GM19023 (cell line): ENCODE measurements around the gene LDHA.
A peak's percentile ranks its signal among the peaks of the same experiment; 100 is the strongest.
"Not testable (repeated sequence)": the region's sequence is repeated elsewhere in the genome, so short reads cannot be mapped to it uniquely, and the experiment has no call there.

Source experiments
- ATAC-seq: cut with Tn5 transposase; IDR thresholded peaks from one replicate; pipeline ENCODE4 v1.9.1; 2021; ENCODE audit warnings: mild to moderate bottlenecking, moderate library complexity; ENCODE audit not compliant: unreplicated experiment

Gene LDHA

DNA sequence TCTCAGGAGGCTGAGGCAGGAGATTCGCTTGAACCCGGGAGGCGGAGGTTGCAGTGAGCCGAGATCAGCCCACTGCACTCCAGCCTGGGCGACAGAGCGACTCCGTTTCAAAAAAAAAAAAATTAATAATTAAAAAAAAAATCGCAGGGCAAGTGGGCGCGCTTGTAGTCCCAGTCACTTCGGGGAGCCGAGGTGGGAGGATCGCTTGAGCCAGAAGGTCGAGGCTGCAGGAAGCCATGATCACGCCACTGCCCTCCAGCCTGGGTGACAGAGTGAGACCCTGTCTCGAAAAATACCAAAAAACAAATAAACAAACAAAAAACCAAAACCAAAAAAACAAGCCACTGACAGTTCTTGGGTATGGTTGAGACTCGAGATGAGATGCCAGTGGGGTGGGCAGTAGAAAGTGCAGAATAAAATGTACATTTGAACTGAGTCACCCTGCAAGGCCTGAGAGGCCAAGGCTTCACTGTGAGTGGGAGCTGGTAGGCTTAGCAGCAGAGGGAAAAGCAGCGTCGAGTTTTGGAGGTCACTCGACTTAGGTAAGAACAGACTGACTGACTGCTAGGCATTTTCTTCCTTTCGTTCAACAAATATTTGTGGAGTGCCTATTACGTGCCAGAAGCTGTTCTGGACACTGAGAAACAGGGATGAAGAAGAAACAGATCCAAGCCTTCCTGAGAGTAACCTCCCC is 635 bp upstream of the LDHA start:
- no peak for ATAC-seq

DNA sequence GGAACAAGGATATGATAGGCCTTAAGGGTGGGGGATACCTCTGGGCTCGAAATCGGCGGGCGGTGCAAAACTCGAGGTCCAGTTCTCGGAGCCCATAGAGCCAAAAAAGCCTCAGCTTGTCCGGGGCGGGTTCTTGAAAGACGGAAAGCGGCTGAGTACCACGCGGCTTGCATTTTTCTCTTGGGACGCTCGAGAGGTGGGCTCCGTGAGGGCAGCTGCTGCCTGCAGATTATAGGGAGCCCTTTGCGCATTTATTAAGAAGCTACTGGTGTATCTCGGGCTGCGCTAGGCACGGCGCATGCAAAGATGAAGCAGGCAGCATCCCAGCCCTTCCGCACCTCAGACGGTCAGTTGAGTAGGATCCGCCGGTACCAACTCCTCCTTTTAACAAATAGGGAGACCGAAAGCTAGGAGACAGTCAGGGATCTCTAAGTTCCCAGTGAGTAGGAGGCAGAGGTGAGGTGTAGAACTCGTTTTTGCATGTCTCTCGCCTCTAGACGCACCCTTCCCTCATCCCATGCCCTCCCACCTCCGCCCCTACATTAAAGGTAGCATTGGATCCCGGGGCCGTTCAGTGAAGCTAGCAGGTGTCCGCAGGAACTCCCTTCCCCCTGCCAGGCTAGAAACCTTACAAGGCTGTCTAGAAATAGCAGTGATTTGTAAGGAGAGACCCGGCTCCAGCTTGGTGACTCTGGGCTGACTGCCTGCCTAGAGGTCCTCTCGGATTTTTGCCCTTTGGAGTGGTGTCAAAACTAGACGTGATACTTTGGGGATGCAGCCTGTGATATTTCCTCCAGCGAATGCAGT is 768 bp downstream of the LDHA start:
- no peak for ATAC-seq

DNA sequence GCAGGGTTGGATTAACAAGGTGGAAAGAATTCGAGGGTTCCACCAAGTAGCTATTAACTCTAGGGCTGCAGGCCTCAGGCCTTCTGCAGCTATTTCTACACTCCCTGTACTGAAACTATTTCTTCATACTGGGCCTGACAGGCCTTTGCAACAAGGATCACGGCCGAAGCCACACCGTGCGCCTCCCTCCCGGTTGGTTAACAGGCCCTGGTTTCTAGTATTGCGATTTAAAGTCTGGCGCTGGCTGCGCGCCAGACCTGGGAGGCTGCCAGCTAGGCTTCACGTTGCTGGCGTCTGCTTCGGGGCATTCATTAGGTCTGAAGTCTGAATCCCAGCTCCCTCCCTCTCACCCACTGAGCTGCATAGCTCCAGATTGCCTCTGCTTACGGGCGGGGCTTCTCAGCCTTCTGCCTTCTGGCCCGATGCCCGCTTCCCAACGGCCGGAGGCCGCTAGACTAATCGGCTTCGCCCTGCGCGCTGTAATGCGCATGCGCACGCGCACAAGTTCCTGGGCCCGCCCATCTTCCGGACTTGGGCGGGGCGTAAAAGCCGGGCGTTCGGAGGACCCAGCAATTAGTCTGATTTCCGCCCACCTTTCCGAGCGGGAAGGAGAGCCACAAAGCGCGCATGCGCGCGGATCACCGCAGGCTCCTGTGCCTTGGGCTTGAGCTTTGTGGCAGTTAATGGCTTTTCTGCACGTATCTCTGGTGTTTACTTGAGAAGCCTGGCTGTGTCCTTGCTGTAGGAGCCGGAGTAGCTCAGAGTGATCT is 1.6 kb downstream of the LDHA start:
- ATAC-seq = peak; percentile 58

DNA sequence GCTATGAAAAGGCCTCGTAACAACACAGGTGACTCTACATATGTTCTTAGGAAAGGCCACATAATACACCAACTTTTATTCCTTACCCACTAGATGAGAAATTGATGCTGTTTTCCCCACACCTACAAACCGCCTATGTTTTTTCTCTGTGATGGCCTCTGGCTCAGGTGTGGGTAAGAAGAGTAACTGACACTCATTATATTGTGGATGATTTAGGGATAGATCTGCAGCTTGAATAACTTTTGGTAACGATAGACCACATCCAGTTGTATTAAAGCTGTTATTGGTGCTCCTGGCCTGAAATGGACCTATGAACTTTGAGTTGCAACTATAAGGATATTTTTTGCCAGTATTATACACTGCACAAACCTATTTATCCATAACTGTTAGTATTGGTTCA is 3.6 kb downstream of the LDHA start:
- ATAC-seq = no peak

DNA sequence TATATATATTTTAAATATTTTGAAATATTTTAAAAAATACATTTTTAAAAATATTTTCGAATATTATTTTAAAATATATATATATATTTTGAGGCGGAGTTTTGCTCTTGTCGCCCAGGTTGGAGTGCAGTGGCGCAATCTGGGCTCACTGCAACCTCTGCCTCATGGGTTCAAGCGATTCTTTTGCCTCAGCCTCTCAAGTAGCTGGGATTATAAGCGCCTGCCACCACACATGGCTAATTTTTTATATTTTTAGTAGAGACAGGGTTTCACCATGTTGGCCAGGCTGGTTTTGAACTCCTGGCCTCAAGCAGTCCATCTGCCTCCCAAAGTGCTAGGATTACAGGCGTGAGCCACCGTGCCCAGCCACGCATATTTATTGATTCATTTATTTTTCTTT is 6.7 kb downstream of the LDHA start:
- not testable (repeated sequence) for ATAC-seq

DNA sequence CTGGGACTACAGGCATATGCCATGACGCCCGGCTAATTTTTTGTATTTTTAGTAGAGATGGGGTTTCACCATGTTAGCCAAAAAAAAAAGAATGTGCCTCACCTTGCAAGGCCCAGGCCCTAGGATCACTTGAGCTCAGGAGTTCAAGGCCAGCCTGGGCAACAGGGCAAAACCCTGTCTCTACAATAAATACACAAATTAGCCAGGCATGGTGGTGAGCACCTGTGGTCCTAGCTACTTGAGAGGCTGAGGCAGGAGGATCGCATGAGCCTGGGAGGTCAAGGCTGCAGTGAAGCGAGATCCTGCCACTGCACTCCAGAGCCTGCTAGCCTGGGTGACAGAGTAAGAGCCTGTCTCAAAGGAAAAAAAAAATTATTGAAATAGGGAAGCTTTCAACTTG is 9.7 kb downstream of the LDHA start:
- ATAC-seq = no peak

DNA sequence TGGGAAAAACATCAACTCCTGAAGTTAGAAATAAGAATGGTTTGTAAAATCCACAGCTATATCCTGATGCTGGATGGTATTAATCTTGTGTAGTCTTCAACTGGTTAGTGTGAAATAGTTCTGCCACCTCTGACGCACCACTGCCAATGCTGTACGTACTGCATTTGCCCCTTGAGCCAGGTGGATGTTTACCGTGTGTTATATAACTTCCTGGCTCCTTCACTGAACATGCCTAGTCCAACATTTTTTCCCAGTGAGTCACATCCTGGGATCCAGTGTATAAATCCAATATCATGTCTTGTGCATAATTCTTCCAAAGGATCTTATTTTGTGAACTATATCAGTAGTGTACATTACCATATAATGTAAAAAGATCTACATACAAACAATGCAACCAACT is 13.0 kb downstream of the LDHA start:
- ATAC-seq = not testable (repeated sequence)

DNA sequence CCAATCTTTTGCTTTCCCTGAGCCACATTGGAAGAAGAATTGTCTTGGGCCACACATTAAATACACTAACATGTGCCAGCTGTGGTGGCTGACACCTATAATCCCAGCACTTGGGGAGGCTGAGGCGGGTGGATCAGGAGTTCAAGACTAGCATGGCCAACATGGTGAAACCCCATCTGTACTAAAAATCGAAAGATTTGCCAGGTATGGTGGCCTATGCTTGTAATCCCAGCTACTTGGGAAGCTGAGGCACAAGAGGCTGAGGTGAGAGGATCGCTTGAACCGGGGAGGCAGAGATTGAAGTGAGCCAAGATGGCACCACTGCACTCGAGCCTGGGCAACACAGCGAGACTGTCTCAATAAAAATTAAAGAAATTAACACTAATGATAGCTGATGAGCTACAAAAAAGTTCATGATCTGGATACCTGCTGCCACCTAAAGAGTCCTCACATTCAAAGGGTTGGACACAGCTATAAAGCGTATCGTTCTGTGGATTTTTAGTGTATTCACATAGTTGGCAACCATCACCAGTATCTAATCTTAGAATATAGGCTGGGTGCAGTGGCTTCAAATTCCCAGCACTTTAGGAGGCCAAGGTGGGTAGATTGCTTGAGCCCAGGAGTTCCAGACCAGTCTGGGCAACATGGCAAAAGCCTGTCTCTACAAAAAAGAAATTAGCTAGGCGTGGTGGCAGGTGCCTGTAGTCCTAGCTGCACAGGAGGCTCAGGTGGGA is 14.4 kb downstream of the LDHA start:
- no peak for ATAC-seq

DNA sequence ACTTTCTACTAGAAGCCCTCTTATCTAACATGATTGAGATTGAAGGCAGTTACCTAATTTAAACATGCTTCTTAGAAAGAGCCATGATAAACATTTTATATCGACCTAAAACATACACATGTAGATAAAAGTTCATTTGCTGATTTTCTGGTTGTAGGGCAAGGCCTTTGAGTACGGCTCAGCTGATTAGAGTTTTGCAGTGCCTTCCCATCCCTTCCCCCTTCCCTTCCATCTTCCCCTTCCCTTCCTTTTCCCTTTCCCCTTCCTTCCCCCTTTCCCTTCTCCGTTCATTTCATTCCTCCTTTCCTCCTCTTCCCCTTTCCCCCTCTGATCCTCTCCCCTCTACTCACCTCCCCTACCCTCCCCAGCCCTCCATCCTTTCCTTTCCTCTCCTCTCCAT is 22.1 kb downstream of the LDHA start:
- no peak for ATAC-seq

DNA sequence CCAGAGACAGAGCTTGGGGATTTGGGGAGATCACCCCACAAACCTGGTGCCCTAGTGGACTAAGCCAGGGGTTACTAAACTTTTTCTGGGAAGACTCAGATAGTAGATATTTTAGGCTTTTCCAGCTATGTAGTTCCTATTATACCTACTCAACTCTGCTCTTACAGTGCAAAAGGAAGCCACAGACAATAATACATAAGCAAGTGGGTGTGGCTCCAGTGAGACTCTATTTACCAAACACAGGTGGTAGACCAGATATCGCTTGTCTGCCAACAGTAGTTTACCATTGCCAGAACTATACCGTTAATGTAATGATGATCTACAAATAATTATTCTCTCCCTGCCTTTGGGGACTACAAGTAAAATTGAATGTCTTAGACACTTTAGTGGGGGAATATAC is 24.7 kb downstream of the LDHA start:
- no peak for ATAC-seq

DNA sequence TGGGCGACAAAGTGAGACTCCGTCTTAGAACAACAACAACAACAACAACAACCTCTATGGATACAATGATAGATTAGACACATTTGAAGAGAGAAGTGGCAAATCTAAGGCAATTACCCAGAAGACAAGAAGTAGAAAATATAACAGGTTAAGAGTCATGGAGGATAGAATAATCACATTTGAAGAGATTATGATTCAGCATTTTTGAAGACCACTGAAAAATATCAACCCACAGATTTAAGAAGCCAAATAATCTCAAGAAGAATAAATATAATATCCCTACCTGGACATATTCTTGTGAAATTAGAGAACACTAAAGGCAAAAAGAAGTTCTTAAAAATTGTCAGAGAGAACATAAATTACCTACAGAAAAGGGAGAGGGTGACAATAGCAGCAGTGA is 25.7 kb downstream of the LDHA start:
- ATAC-seq = no peak

DNA sequence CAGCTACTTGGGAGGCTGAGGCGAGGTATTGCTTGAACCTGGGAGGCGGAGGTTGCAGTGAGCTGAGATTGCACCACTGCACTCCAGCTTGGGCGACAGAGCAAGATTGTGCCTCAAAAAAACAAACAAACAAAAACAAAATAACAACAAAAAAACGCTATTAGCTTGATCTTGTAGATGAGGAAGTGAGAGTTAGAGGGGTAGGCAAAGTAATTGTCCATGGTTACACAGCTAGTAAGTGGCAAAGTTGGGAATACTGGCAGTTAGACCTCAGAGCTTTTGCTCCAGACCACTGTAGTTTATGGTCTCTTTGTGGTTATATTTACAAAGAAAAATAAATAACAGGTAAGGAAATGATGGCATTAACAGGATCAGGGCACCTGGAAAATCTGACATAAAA is 32.9 kb downstream of the LDHA start:
- ATAC-seq = no peak

DNA sequence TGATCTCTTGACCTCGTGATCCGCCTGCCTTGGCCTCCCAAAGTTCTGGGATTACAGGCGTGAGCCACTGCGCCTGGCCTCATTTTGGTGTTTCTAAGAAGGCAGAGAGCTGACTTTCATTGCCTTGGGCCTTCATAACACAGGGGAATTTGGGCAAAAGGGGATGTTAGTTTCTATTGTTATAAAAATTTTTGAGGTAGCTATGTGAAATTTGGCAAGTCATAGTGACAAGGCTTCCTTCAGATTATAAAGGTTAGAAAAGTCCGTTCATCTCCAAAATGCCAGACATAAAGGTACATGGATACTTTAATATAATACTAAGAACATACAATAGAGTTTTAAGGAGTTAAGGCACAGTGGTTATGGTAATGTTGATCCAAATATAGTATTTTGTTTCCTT is 35.0 kb downstream of the LDHA start:
- no peak for ATAC-seq

DNA sequence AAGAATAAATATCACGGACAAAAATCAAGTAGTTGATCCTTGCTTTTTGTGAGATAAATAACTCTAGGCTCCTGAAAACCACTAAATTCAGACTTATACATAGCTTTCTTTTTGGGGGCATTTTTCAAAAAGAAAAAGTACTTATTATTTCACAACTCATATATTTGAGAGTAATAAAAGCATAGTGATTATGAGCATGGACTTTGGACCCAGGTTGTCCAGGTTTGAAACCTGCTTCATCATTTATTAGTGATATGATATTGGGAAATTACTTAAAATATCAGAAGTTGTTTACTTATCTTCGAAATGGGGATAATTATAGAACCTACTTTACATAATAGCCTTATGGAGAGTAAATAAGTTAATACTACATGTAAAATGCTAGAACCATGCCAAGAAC is 44.3 kb downstream of the LDHA start:
- no peak for ATAC-seq

DNA sequence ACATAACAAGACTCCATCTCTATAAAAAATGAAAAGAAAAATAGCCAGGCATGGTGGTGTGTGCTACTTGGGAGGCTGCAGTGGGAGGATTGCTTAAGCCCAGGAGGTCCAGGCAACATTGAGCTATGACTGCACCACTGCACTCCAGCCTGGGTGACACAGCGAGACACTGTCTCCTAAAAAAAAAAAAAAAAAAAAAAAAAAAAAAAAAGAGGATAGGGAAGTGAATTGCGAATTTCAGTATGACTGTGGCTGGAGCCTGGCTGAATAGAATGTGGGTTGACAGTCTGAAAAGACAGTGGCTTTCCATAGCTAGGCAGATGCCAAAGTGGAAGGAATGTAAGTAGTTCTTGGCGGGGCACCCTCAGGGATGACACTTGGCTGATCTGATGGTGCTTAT is 54.9 kb downstream of the LDHA start:
- ATAC-seq = no peak

DNA sequence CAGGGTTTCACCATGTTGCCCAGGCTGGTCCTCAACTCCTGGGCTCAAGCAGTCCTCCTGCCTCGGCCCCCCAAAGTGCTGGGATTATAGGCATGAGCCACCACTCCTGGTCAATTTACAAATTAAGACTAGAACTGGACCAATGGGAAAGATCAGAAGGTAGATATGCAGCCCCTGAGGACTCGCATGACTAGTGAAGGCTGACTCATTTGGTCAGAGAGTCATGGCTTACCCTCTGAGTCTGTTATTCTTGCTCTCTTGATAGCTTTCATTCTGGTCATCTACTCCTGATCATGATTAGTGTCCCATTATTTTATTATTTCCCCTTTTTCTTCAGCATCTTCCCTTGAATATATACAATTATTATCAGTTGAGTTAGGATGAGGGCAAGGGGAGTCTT is 58.6 kb downstream of the LDHA start:
- no peak for ATAC-seq

DNA sequence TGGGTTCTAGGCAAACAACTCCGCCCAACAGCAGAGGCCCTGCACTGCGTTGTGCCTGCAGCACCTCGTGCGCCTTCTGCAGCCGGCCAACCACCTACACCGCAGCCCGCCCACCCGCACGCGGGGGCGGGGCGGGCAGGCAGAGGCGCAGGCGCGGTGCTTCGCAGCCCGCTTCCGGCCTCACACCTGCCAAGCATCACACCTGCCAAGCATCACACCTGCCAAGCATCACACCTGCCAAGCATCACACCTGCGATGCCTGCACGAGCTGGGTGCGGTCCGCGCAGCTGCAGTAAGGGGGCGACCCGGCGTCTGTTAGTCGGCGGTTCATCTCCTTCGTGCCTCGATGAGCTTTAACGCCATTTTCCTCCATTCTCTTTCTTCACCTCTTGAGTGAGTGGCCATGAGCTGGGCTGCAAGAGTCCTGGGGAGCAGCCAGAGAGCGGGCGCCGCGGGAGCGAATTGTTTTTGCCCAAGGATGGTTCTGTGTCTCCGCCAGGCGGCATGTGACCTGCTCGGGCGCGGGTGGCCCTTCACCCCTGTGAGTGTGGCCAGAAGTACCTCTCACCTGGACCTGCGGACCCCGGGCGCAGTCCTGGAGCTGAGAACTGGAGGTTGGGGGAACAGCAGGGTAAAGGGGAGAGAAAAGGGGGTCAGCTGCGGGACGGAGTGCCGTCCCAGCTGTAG is 61.5 kb downstream of the LDHA start, which contains the start of gene LDHAL6A:
LDHAL6A (plus strand) TSS at position 171 of the 687 bp plus-strand sequence. CDS start 825 bp downstream, outside the sequence.
- ATAC-seq = no peak

DNA sequence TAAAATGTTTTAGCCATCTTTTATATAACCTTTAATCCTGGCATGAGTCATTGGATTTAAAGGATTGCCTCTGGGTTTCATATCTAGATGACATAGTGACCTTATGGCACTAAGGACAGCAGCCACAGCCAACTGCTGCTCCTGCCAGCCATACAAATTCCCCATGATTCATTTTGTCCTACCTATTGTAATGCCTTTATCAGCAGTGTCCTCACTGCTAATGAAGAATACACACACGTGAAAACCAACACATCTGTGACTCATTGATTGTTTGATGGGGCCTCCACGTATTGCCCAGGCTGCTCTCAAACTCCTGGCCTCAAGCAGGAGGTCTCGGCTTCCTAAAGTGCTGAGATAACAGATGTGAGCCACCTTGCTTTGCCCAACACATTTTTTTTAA is 63.1 kb downstream of the LDHA start:
- ATAC-seq = no peak
